ENCODE results near the gene ATP11A.
"Not testable (repeated sequence)": the region's sequence is repeated elsewhere in the genome, so short reads cannot be mapped to it uniquely, and the experiment has no call there.

ATP11A gene

DNA sequence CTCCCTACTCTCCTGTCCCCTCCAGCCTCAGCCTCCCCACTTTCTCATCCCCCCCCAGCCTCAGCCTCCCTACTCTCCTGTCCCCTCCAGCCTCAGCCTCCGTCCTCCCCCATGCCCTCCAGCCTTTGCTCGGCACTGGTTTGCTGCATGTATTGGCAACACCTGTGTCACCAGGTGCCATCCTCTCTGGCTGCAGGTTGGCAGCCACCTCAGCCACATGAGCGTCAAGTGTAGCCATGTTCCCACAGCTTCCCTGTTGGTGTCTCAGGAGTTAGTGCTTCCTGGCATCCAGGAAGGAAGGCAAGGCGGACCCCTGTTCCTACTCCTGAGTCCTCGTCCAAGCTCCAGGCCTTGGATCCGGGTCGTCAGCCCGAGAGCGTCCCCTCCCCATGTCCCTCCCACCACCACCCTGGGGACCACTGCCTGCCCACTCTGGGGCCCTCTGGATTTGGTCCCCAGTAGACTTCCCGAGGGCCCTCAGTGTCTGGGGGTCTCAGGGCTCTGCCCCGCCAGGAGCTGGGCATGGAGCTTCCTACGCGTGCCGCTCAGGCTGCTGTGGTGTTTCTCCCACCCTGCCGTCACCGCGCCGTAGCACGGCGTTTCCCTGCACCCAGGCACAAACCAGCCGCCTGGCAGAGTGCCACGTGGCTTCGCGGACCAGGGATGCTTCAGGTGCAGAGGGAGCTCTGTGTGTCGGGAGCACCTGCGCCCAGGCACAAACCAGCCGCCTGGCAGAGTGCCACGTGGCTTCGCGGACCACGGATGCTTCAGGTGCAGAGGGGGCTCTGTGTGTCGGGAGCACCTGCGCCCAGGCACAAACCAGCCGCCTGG is 150.8 kb downstream of the ATP11A start:
- DNase-seq: no peak

DNA sequence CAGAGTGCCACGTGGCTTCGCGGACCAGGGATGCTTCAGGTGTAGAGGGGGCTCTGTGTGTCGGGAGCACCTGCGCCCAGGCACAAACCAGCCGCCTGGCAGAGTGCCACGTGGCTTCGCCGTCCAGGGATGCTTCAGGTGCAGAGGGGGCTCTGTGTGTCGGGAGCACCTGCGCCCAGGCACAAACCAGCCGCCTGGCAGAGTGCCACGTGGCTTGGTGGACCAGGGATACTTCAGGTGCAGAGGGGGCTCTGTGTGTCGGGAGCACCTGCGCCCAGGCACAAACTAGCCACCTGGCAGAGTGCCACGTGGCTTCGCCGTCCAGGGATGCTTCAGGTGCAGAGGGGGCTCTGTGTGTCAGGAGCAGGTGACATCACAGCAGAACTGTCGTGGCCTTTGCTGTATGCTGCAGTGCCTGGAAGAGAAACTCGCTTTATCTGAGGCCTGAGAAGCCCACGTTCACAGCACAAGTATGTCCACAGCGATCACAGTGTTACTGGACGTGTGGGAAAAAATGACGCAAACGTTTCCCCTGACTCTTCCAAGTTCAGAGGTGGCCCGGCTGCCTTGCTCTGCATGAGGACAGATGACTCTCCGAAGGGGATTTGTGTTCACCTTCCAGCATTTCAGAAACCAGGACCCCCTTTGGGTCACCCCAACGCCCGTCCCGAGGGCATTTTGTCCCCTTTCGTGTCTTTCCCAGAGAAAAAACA is 151.6 kb downstream of the ATP11A start:
- DNase-seq: not testable (repeated sequence)

DNA sequence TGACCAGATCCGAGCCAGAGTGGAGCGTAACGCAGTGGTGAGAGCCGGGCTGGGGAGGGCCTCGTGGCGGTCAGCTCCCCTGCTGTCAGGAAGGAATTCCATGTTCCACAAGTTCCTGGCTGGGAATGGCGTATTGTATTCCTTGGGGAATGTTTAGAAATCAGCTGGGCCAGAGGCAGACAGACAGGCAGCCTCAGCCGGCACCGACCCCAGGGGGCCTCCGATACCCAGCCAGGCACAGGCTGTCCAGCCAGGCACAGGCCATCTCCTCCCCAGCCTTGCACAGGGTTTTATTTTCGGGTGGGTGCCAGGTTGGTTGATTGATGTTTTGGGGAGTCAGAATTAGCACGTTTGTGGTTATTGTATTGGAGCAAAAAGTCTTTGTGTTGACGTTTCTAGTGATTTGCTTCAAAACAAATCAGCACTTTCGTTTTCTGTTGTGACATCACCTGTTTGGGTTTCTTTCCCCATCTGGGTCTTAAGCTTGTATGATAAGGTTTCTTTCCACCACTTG is 152.6 kb downstream of the ATP11A start:
- no peak for DNase-seq

DNA sequence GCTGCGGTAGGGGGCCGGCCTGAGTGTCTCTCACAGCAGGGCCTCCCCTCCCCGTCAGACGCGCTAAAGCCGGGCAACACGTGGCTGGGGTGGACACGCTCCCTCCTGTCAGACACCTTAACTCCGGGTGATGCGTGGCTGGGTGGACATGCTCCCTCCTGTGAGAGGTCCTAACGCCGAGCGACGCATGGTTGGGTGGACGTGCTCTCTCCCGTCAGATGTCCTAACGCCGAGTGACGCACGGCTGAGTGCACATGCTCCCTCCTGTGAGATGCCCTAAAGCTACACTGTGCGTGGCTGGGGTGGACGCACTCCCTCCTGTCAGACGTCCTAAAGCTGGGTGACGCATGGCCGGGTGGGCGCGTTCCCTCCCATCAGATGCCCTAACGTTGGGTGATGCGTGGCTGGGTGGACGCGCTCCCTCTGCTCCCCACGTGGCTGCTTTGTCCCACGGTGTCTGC is 153.1 kb downstream of the ATP11A start:
- DNase-seq: no peak

DNA sequence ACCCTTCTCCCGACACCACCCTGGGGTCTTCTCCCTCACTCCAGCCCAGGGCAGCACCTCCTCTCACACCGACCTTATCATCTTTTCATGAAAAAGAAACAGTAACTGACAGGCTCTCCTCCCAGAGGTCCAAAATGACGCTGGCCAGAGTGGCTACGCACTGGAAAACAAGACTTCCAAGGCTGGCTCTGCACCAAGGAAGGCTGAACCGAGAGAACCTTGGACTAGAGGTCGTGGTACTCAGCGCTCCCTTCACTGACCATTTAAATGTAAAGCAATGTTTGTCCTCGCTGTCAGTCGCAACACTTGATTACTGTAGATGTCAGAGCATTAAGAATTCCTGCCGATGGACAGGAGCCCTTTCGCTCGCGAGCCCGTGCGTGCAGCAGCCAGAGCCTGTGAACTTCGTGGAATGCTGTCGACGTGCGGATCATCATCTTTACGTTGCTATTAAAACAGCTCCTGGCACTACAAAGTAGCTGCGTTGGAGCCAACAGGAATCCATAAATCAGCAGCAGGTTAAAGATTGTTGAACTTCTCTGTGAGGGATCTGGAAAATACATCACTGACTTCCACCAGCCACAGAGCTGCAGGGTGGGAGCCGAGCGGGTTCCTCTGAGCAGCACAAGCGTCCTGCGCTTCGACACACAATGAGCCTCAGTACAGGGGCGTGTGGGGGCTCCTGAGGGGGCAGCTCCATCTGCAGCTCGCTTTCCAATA is 153.7 kb downstream of the ATP11A start:
- peak; percentile 46 for DNase-seq

DNA sequence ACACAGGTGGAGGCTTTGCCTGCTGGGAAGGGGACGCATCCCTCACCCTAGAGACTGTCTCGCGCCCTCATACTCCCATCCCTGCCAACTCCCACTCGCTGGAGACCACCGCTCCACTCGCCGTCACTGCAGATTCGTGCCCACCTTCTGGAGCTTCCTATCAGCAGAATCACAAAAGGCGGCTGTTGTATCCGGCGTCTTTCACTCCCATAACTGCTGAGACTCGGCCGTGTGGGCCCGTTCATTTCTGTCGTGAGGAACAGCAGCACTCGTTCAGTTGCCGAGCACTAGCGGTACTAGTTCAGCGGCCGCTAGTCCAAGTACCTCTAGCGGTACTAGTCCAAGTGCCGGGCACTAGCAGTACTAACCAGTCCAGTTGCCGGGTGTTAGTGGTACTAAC is 154.6 kb downstream of the ATP11A start:
- DNase-seq: no peak

DNA sequence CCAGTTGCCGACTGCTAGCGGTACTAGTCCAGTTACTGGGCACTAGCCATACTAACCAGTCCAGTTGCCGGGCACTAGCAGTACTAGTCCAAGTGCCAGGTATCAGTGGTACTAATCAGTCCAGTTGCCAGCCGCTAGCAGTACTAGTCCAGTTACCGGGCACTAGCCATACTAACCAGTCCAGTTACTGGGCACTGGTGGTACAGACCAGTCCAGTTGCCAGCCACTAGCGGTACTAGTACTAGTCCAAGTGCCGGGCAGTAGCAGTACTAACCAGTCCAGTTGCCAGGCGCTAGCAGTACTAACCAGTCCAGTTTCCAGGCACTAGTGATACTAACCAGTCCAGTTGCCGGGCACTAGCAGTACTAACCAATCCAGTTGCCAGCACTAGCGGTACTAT is 155.0 kb downstream of the ATP11A start:
- DNase-seq: no peak

DNA sequence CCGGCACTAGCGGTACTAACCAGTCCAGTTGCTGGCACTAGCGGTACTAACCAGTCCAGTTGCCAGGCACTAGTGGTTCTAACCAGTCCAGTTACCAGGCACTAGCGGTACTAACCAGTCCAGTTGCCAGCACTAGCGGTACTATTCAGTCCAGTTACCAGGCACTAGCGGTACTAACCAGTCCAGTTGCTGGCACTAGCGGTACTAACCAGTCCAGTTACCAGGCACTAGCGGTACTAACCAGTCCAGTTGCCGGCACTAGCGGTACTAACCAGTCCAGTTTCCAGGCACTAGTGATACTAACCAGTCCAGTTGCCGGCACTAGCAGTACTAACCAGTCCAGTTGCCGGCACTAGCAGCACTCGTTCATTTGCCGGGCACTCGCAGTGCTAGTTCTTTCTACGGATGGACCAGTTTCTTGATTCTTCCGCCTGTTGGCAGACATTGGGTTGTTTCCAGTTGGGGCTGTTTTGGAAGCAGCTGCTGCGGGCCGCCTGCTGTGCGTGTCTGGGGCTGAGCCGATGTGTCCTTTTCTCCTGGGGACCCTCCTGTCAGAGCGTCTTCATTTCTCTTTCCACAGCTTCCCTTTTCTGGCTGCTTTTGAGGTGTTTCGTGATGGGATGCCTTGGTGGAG is 155.8 kb downstream of the ATP11A start:
- DNase-seq: no peak

DNA sequence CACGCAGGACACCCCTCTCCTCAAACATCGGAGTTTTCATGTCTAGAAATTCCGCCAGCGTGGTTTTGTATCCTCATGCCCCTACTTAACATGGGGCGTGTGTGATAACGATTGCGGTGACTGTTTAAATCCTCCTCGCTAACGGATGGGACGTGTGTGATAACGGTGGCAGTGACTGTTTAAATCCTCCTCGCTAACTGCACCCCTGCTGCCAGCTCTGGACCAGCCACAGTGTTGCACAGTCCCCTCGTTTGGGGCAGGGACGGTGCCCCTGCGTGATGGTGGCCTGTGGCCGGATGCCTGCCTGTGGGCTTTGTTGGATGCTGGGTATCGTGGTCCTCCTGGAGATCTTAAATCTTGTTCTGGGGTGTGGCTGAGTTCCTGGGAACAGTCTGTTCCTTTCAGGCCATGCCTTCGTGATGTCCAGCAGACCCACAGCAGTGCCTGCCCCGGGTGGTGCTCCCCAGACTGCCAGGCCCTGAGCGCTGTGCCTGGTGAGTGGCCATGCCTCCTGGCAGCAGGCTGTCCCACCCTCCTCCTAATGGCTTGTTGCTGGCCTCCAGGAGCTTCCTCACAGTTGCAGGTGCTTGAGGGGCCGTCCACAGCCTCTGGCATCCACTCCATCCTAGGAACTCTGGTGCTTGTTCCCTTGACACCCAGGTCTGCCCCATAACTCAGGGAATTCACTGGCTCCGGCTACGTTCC is 156.7 kb downstream of the ATP11A start:
- no peak for DNase-seq

DNA sequence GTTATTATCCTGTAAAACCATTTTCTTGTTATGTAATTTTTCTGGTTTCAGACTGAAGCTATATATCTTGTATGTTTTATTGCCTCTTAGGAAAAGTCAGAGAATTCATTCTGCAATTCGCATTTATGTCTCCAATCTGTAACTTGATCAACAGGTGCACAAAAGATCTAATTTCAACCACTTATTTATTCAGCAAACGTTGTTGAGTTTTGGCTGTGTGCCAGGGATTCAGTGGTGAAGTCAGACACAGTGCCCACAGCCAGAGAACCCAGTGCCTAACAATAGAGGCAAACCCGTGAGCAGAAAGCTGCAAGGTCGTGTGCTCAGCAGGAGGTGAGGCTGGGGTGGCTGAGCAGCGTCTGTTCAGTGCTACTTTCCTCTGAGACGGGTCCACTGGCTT is 159.7 kb downstream of the ATP11A start:
- no peak for DNase-seq

DNA sequence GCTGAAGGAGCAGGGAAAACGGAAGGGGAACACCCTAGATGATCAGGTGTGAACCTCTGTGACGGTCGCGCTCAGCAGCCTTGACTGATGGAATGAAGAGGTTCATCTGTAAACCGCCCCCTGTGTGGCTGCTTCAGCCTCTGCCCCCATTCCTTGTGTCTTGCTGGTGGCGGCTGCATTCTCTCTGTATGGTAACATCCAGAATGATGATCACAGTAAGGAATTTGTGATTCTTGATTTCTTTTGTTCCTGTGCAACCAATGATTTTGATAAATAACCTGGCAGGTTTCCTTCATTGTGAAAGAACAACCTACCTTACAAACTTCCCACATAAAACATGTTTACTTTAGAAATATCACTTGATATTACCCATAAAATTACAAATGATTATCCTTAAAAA is 160.4 kb downstream of the ATP11A start:
- no peak for DNase-seq

DNA sequence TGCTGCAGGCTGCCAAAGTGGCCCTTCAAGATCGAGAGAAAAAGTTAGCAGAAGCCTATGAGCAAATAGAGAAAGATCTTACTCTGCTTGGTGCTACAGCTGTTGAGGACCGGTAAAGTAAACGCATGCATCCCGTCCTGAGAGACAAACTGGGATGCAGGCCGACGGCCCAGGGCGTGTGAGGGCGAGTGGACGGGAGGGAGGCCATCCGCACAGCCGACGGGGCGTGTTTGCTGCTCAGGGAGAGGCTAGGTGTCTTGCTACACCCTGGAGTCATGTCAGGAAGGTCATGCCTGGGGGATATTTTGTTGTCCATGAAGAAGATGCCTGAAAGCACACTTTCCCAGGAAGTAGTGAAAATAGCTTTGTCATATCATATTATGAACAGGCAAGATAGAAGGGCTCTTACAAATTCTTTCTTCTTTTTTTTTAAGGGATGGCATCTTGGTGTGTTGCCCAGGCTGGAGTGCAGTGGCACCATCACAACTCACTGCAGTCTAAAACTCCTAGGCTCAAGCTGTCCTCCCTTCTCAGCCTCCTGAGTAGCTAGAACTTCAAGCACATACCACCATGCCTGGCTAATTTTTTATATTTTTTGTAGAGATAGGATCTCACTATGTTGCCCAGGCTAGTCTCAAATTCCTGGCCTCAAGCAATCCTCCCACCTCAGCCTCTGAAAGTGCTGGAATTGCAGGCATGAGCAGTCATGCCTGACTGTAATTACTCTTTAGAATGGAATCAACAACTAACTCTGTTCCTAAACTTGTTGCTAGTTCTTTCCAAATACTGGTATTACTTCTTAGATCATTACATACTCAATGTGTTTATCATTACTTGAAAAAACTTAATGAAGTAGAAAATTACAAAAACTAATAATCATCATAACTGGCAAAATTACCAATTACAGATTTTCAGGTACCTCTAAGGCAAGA is 161.5 kb downstream of the ATP11A start:
- no peak for DNase-seq

DNA sequence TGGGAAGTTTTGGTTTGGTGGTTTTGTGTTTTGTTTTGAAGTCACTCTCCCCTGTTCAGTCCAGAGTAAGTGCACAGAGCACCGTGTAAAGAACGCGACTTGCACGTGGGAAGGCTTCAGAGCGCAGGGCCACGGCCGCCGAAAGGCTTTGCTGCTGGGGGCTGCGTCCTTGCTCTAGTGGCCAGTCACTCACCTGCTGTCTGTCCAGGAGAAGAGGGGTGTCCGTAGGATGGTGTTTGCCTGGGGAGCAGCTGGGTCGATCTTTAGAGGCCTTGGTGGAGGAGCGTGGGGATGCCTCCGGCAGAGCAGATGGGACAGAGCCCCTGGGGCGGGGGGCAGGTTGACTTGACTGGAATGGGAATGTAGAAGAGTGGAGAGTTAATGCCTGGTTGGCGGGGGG is 162.6 kb downstream of the ATP11A start:
- DNase-seq: no peak

DNA sequence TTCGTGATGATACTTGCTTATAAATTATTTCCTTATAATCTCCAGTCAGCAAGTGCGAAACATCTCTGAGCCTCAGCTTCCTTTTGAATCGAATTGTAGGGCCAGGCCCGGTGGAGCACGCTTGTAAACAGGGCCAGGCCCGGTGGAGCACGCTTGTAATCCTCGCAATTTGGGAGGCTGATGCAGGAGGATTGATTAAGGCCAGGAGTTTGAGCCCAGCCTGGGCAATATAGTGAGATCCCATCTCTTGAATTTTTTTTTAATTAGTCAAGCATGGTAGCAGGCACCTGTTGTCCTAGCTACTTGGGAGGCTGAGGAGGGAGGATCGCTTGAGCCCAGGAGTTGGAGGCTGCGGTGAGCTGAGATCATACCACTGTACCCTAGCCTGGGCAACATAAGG is 163.0 kb downstream of the ATP11A start:
- no peak for DNase-seq

DNA sequence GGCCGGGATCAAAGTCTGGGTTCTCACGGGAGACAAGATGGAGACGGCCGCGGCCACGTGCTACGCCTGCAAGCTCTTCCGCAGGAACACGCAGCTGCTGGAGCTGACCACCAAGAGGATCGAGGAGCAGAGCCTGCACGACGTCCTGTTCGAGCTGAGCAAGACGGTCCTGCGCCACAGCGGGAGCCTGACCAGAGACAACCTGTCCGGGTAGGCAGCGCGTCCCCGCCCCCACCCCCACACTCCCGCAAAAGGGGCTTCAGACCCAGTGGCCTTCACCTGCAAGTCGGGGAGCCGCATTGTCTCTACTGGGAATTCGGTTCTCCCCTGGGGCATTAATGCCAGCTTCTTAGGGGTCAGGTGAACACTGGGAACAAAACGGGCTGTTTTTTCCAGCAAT is 164.5 kb downstream of the ATP11A start:
- DNase-seq: no peak

DNA sequence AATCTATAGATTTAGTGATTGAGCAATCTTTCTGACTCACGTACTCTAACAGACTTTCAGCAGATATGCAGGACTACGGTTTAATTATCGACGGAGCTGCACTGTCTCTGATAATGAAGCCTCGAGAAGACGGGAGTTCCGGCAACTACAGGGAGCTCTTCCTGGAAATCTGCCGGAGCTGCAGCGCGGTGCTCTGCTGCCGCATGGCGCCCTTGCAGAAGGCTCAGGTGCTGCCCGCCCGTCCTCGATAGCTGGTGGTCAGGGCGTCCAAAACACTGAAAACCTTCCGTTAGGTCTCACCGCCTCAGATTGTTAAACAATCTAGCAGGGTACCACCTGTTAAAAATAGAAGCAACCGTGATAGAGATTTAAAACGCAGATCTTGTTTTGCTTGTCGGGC is 166.0 kb downstream of the ATP11A start:
- DNase-seq: no peak

DNA sequence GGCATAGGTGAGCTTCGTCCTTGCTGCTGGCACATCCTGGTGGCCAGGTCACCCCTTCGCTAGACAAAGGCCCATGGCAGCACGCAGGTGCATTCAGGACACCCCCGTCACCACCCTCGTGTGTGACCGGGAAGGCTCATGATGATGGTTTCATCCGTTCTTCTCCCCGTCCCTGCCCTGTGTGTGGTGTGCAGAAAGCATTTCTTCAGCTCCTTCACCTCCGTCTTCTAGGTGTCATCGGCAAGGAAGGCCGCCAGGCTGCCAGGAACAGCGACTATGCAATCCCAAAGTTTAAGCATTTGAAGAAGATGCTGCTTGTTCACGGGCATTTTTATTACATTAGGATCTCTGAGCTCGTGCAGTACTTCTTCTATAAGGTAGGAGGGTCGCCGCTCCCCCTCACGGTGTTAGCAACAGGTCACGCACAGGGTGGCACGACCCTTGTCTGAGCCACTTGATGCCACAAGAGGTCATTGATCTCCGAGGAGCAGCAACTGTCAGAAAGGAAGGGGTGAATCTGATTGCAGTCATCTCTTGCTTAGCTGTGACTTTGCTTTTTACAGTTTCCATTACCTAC is 168.2 kb downstream of the ATP11A start:
- DNase-seq: no peak

DNA sequence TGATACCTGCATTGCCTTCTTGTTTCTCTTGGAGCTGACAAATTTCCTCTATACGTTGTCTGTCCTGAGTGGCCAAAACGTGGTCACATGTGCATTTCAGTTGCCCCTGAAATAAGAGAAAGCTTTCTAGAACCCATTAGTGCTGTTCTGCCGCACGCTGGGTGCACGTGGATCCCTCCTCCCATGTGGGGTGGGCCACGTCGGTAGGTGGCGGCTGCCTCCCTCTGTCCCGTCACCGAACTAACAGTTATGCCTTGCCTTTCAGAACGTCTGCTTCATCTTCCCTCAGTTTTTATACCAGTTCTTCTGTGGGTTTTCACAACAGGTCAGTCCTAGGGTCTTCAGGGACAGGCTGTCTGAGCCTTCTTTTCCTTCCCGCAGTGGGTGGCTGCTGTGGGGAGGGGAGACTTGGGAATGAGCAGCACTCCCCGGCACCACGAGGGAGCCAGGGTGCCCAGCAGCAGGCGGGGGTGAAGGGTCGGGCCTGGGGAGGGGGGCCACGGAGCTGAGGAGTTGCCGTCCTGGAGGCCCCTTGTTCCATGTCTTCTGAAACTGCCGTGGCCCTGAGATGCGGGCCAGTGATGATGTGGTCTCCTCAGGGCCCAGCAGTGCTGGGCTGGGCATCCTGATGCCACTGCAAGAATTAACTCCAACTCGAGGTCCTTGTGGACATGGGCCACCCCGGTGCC is 169.4 kb downstream of the ATP11A start:
- DNase-seq: no peak

DNA sequence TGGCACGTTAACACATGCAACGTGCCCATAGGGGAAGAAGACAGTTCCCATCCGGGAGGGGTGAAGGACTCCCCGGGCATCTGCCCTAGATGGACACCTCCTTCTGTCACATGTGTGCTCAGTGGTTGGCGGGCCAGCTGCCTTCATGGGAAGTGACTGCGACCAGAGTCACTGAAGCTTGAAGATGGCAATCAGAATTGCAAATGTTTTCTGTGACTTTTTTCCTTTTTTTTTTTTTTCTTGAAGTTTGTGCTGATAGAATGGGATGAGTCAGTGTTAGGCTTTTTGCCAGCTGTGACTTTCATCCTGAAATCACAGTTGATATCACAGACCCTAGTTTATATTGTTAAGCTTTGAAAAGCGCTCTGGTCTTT is 170.0 kb downstream of the ATP11A start:
- DNase-seq: no peak
